B cell (primary cell): Measurements from ENCODE around the gene LRRC8A. TPM values are rescaled to one million over a fixed set of nuclear protein-coding genes. Genes with fewer than 3 reads are reported as not detected.
"Not testable (repeated sequence)": the region's sequence is repeated elsewhere in the genome, so short reads cannot be mapped to it uniquely, and the experiment has no call there.

Experiments
- ATAC-seq: fragments of 200-7000 bp; cut with Tn5 transposase; one replicate; pipeline ENCODE4 v1.10.0; 2021; ENCODE audit warnings: low read depth, mild to moderate bottlenecking, moderate number of reproducible peaks, moderate library complexity
- CTCF ChIA-PET: fragments of 350-600 bp; sonication (Branson Sonifier 250); formaldehyde crosslinking; loops from one replicate; lab custom pipeline; 2021; ENCODE audit warnings: antibody characterized with exemption, inconsistent platforms; lab: Charles Lee
- POLR2A ChIA-PET: fragments of 350-600 bp; sonication (Branson Sonifier 250); formaldehyde crosslinking; loops from one replicate; lab custom pipeline; 2021; ENCODE audit warnings: antibody characterized with exemption; lab: Charles Lee
- DNase-seq: peaks from one replicate; pipeline ENCODE4 v3.0.0; 2013
- H2AFZ ChIP-seq: 2 replicates; pipeline ENCODE4 v1.6.1; 2012; ENCODE audit warnings: mild to moderate bottlenecking, low read depth, low read length; ENCODE audit not compliant: insufficient read depth, poor library complexity, severe bottlenecking
- H3K27ac ChIP-seq, 2 donors: 1 replicate in 1 of 2; 2 replicates in 1 of 2; pipeline ENCODE4 v1.5.1; 2012 to 2013; ENCODE audit warnings: low read length in 2 of 2, mild to moderate bottlenecking in 2 of 2, moderate library complexity in 1 of 2
- H3K27me3 ChIP-seq, 4 experiments: fragments of 200-600 bp in 1 of 4; sonication (generic) in 1 of 4; replicated peaks in 1 of 4; 1 replicate in 2 of 4; 2 replicates in 2 of 4; pipeline versions ENCODE4 v1.6.1 to v1.7.0; 2013 to 2016; ENCODE audit warnings: low read length in 3 of 4, mild to moderate bottlenecking in 2 of 4, mixed read lengths in 1 of 4, moderate library complexity in 1 of 4; ENCODE audit not compliant: insufficient read depth in 4 of 4, control insufficient read depth in 3 of 4; ENCODE audit errors: control extremely low read depth in 1 of 4
- H3K36me3 ChIP-seq, 2 experiments: replicated peaks in 1 of 2; 1 replicate in 1 of 2; 2 replicates in 1 of 2; pipeline versions ENCODE4 v1.6.1 to v1.7.1; 2013; ENCODE audit warnings: low read length in 1 of 2; ENCODE audit not compliant: insufficient read depth in 2 of 2, control insufficient read depth in 1 of 2; ENCODE audit errors: control extremely low read depth in 1 of 2, extremely low read depth in 1 of 2
- H3K4me1 ChIP-seq, 2 donors: fragments of 200-600 bp in 1 of 2; sonication (generic) in 1 of 2; 1 replicate in 1 of 2; 2 replicates in 1 of 2; pipeline versions ENCODE4 v1.5.1 to v1.6.1; 2013 to 2017; ENCODE audit warnings: low read length in 2 of 2; ENCODE audit not compliant: control insufficient read depth in 2 of 2, insufficient read depth in 2 of 2
- H3K4me2 ChIP-seq: replicated peaks from 2 replicates; pipeline ENCODE3; 2012; ENCODE audit warnings: mild to moderate bottlenecking, low read depth, low read length; ENCODE audit not compliant: poor library complexity, severe bottlenecking
- H3K4me3 ChIP-seq, 5 experiments: fragments of 200-600 bp in 1 of 5; sonication (generic) in 1 of 5; 1 replicate in 3 of 5; 2 replicates in 2 of 5; pipeline versions ENCODE4 v1.5.1 to v1.7.0; 2011 to 2016; ENCODE audit warnings: low read length in 4 of 5, mild to moderate bottlenecking in 4 of 5, low read depth in 2 of 5, control low read depth in 1 of 5, moderate library complexity in 1 of 5; ENCODE audit not compliant: insufficient read depth in 1 of 5; ENCODE audit errors: control extremely low read depth in 1 of 5, extremely low read depth in 1 of 5
- H3K79me2 ChIP-seq: fragments of 200-600 bp; sonication (generic); one replicate; pipeline ENCODE4 v1.6.0; 2016; ENCODE audit warnings: low read length; ENCODE audit not compliant: control insufficient read depth, insufficient read depth
- H3K9ac ChIP-seq: fragments of 200-600 bp; sonication (generic); 2 replicates; pipeline ENCODE4 v1.6.1; 2017; ENCODE audit warnings: mild to moderate bottlenecking, low read length, moderate library complexity
- H3K9me3 ChIP-seq, 3 donors: one replicate each; pipeline versions ENCODE4 v1.6.1 to v1.7.1; 2013; ENCODE audit warnings: low read length in 2 of 3; ENCODE audit not compliant: control insufficient read depth in 2 of 3, insufficient read depth in 1 of 3; ENCODE audit errors: control extremely low read depth in 1 of 3
- H4K20me1 ChIP-seq: 2 replicates; pipeline ENCODE4 v1.6.0; 2012; ENCODE audit warnings: mild to moderate bottlenecking, low read length; ENCODE audit not compliant: insufficient read depth, control insufficient read depth, poor library complexity, severe bottlenecking
- H3K27ac Mint-ChIP-seq: one replicate; pipeline ENCODE4 v1.8.0; 2021; ENCODE audit warnings: mixed read lengths
- H3K27me3 Mint-ChIP-seq: one replicate; pipeline ENCODE4 v1.8.0; 2021; ENCODE audit warnings: mixed read lengths
- H3K4me1 Mint-ChIP-seq: one replicate; pipeline ENCODE4 v1.8.0; 2021; ENCODE audit warnings: mixed read lengths
- H3K4me3 Mint-ChIP-seq: one replicate; pipeline ENCODE4 v1.8.0; 2021; ENCODE audit warnings: mixed read lengths
- H3K9me3 Mint-ChIP-seq: one replicate; pipeline ENCODE4 v1.8.0; 2022; ENCODE audit warnings: mixed read lengths; ENCODE audit not compliant: insufficient read depth
- CTCF ChIP-seq: fragments of 200-600 bp; IDR thresholded peaks from one replicate; pipeline ENCODE4 v1.8.0; 2022; ENCODE audit warnings: antibody characterized with exemption, mild to moderate bottlenecking
- WGBS: methylation state at CpG from one replicate; pipeline ENCODE4 v1.1.5; 2013; ENCODE audit warnings: missing lambda C conversion rate; ENCODE audit not compliant: insufficient coverage; 5-methylcytosine and 5-hydroxymethylcytosine counted together
- intact Hi-C: fragments of 100-400 bp; cut with micrococcal nuclease; formaldehyde crosslinking; loops from one replicate; pipeline ENCODE4 v1.10.0; 2022
- polyA plus RNA-seq: library from polyadenylated mRNA; depleted of rRNA; stranded (reverse); fragments of >200 nt; gene quantifications from 2 replicates; pipeline ENCODE4 v1.2.3, GENCODE V29; 2012
- total RNA-seq, 2 donors: library from RNA; stranded (reverse); fragments of 120-200 nt in 1 of 2; gene quantifications; 1 replicate in 1 of 2; 2 replicates in 1 of 2; pipeline versions ENCODE4 v1.2.3 to v1.2.4, GENCODE V29; 2013 to 2022

The LRRC8A gene
- total and polyA plus RNA-seq, 2 donors (not counting 1 experiment from before 2014, with no cell fraction given): 13.1 to 14.5 TPM

- H3K36me3 ChIP-seq, CTCF ChIA-PET, H3K4me2 ChIP-seq, H3K27ac Mint-ChIP-seq, H3K9me3 ChIP-seq, H4K20me1 ChIP-seq, H3K27ac ChIP-seq, H3K27me3 ChIP-seq, DNase-seq, H3K9ac ChIP-seq, H3K27me3 Mint-ChIP-seq, H3K9me3 Mint-ChIP-seq, H3K4me3 ChIP-seq, intact Hi-C loops, ATAC-seq, POLR2A ChIA-PET, H2AFZ ChIP-seq, H3K4me3 Mint-ChIP-seq, H3K4me1 ChIP-seq, H3K4me1 Mint-ChIP-seq: not testable (repeated sequence)
- H3K79me2 ChIP-seq: peaks cover 15% of the 10 kb centered on the region
- WGBS: 88% methylated on average over 1 of the region's 7 CpGs
These were observed 38.8 kb upstream of the LRRC8A start for GRCh38 chr9:128843171-128843570.

- ChIA-PET CTCF (no interaction called here), POLR2A (interaction anchor here (0.6 kb wide), 1 partner anchor 163 kb away, joined by 4 read pairs; no protein-coding TSS in a partner anchor)
- H4K20me1 ChIP-seq: no peaks in the 10 kb centered on the region
- H3K79me2 ChIP-seq: peaks cover 15% of the 10 kb centered on the region
- no peak for TF ChIP-seq CTCF
- H2AFZ ChIP-seq: no peak overlapping the region
- no peaks in the 10 kb centered on the region for H3K27me3 Mint-ChIP-seq
- no peaks in the 10 kb centered on the region for H3K9me3 Mint-ChIP-seq
- peaks cover 0 to 16% (median 0%) of the 10 kb centered on the region in 3 donors for H3K9me3 ChIP-seq
- H3K9ac ChIP-seq: no peak overlapping the region
- intact Hi-C loops: no loop called here
- H3K4me3 ChIP-seq: no peak overlapping the region
- no peaks in the 10 kb centered on the region for H3K27me3 ChIP-seq
- H3K4me1 ChIP-seq: no peaks in the 10 kb centered on the region
- no peak overlapping the region for H3K4me3 Mint-ChIP-seq
- no peak overlapping the region for H3K27ac ChIP-seq
- H3K27ac Mint-ChIP-seq: no peak overlapping the region
- peaks cover 0 to 6% of the 10 kb centered on the region in 2 experiments for H3K36me3 ChIP-seq
- ATAC-seq (no peak), DNase-seq (no peak)
- peaks cover 2% of the 10 kb centered on the region for H3K4me1 Mint-ChIP-seq
- no peak overlapping the region for H3K4me2 ChIP-seq
- 93% methylated on average over 13 of the region's 13 CpGs for WGBS
These were observed 36.6 kb upstream of the LRRC8A start for GRCh38 chr9:128845186-128845931.
